Activated CD8-positive, alpha-beta memory T cell treated with anti-CD3 and anti-CD28 coated beads, Interleukin-2, amount 50 U/mL, for 1 hour (primary cell): ENCODE results near the gene ARHGAP23.
"Not testable (repeated sequence)": the region's sequence is repeated elsewhere in the genome, so short reads cannot be mapped to it uniquely, and the experiment has no call there.

Source experiments
- DNase-seq: peaks from one replicate; pipeline ENCODE4 v3.0.0-alpha.2; 2020; ENCODE audit errors: extremely low read depth

Gene ARHGAP23

GRCh38 chr17:38528141-38528540 lies 99.9 kb downstream of the ARHGAP23 start:
- DNase-seq: not testable (repeated sequence)

DNA sequence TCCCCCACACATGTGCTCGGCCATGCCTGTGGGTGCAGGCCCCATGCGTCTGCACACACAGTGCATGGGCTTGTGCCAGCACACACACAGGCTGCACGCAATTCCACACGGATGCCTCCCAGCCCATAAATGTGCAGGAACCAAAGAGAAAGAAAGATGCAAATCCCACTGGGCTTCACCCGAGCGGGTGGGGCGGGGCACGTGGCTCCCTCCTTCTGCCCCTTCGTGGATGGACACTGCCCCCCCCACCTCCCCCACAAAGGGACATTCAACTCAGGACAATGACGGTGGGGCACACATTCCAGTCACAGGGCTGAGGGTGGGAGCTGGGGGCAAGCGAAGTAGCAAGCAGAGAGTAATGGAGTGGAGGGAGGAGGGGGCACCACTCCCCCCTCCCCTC lies 102.6 kb downstream of the ARHGAP23 start:
- not testable (repeated sequence) for DNase-seq

GRCh38 chr17:38531761-38532160 lies 103.5 kb downstream of the ARHGAP23 start:
- not testable (repeated sequence) for DNase-seq

DNA sequence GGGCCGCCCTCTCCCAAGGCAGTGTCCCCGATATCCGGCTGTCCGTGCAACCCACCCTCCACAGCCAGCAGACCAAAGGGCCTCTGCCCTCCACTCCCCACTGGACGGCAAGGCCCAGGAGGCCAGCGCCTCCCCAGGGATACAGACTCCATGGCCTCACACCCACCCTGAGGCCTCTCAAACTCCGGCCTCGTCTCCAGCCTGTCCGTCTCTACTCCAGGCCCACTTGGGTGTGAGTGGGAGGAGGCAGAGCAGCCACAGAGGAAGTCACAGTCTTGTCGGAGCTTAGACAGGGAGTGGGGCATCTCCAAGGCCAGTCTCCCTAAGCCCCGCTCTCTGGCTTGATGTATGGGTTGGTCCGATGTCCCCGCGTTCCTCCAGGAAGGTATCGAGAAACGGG lies 104.2 kb downstream of the ARHGAP23 start:
- DNase-seq: no peak

- no peak for DNase-seq
Observed at GRCh38 chr17:38533241-38533640, 105.0 kb downstream of the ARHGAP23 start.

DNA sequence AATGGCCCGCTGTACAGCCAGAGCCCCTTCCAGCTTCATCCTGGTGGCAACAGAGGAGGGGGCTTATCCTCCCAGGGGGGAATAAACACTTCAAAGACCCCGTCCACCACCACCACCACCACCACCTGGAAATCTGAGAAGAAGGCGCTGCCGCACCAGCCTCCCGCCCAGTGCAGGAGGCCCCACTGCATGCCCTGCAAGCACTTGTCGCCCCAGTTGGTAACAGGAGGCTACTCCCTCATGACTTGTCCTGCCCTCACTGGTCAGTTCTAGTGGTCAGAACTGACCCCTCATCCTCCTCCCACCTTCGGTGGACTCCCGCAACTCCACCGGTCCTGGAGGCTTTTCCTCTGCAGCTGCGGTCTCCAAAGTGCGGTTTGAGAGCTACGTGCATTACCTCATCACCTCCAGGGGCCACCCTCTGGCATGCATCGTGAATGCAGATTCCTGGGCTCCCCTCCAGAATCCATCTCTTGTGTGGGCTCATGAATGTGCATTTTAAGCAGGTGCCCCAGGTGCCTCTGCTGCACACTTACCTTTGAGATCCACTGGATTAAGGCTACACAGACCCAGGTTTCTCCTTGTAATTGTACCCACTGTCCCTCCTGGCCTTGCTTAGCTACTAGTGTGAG lies 105.7 kb downstream of the ARHGAP23 start:
- no peak for DNase-seq

GRCh38 chr17:38534498-38534885 lies 106.2 kb downstream of the ARHGAP23 start:
- no peak for DNase-seq

GRCh38 chr17:38535886-38536285 lies 107.6 kb downstream of the ARHGAP23 start:
- no peak for DNase-seq

DNA sequence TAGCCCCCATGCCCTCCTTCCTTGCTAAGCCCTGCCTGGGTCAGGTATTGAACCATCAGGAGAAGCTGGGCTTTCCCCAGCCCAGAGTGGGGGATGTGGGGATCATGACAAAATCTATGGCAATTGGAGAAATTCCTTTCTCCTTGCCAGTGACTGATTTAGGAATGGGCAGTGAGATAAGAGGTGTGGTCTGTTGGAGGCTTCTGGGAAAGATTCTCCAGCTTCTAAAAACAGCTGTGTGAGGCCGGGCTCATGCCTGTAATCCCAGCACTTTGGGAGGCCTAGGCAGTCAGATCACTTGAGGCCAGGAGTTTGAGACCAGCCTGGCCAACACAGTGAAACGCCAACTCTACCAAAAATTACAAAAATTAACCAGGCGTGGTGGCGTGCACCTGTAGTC lies 108.4 kb downstream of the ARHGAP23 start:
- DNase-seq: no peak

DNA sequence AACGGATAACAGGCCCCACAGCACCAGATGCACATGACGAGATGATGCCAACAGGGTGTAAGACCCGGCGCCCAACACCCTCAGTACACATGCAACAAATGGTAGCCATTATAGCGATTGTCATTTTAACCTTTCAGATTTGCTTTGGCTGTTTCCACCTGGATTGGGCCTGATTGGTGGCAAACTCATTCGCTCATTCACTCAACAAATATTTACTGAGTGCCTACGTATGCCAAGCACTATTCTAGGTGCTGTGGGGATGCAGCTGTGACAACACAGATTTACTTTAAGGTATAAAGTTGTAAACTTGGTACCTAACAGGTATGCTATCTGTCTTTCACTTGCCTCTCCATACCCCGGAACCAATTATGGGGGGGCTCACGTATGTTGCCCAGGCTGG lies 110.6 kb downstream of the ARHGAP23 start:
- no peak for DNase-seq

DNA sequence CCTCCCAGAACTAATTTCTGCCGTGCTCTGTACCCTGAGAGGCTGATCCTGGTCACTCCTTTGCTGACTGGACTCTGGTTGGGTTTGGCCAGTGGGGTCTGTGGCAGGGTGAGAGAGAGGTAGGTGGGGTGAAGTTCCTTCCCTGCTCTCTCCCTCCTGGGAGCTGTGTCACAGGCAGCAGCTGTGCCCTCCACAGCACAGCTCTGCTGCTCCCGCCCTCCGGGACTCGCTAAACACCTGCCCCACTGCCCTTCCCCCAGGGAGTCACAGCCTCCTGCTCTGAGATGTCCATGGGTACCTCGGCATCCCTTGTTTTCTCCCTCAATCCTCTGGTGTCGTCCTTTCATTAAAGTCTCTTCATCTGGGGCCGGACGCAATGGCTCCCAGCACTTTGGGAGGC lies 111.1 kb downstream of the ARHGAP23 start:
- DNase-seq: no peak

GRCh38 chr17:38540514-38541045 lies 112.3 kb downstream of the ARHGAP23 start:
- no peak for DNase-seq

- DNase-seq: no peak
Observed at GRCh38 chr17:38541281-38541680, 113.0 kb downstream of the ARHGAP23 start.

DNA sequence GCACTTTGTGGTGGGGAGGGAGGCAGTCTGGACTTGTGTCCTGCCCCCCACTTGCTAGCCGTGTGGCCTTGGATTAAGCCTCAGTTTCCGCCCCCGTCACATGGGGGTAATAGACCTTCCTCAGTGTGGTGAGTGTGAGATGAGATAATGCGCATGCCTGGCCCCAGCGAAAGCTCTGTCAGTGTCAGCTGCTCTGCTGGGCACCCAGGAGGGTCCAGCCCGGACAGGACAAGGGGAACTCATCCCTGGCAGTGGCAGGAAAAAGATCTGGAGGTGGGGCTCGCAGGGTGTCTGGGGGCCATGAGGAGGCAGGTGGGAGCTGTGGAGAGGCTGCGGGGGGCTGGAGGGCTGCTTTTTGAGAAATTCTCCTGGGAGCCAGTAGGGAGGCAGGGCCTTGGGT lies 114.0 kb downstream of the ARHGAP23 start:
- no peak for DNase-seq

- DNase-seq: no peak
Observed at GRCh38 chr17:38543403-38544174, 115.3 kb downstream of the ARHGAP23 start.

GRCh38 chr17:38544175-38544838 lies 116.0 kb downstream of the ARHGAP23 start:
- no peak for DNase-seq

GRCh38 chr17:38544839-38545209 lies 116.6 kb downstream of the ARHGAP23 start:
- DNase-seq: no peak

- no peak for DNase-seq
Observed at GRCh38 chr17:38545531-38546225, 117.4 kb downstream of the ARHGAP23 start.

- DNase-seq: no peak
Observed at GRCh38 chr17:38546396-38546795, 118.1 kb downstream of the ARHGAP23 start.

DNA sequence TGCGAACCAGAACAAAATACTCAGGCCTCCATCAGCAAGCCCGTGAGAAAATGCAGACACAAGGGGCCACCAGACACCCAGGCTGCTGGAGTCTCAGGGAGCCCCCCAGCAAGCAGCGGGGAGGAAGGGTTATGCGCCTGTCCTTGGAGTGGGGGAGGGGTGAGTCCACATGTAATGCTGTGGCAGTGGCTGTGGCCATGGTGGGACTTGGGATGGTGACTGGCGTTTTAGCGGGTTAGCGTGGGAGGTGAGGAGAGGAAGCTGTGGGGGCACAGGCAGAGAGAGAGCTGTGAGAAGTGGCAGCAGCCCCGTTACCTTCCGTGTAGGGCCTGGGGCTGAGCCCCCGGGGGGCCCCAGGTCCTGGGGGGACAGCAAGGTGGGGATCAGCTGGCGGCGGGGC lies 119.2 kb downstream of the ARHGAP23 start:
- no peak for DNase-seq

DNA sequence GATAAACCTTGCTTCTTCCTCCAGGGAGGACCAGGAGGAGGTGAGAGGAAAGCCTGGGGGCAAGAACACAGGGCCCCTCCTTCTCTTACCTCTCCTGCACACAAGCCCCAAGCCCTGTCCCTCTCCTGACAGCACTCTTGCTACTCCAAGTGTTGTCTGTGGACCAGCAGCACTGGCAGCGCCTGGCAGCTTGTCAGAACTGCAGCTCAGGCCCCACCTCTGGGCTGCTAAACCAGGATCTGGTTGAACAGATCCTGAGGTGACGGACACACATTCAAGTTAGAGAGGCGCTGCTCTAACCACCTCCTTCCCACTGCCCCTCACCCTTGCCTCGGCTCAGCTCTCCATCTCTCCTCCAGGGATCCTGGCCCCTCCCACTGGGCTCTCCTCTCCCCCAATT lies 121.0 kb downstream of the ARHGAP23 start:
- no peak for DNase-seq

DNA sequence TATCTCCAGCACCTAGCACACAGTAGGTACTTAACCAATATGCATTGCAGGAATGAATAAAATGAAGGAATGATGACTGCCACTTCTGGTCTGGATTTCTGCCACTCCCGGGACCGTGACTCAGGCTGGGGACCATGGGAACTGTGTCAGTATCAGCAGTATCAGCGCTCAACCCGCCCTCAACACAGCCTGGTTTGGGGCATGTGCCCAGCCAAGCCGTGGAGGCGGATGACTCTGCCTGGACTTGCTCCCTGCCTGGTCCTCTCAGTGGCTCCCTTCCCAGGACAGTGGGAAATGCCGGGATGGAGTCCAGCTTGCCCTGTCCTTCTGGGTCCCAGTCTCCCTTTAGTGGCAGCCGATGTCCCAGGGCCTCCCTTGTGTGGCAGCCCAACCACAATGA lies 122.4 kb downstream of the ARHGAP23 start:
- no peak for DNase-seq
